CD8-positive, alpha-beta memory T cell (primary cell): ENCODE results near the gene LIF. TPM values are rescaled to one million over a fixed set of nuclear protein-coding genes. Genes with fewer than 3 reads are reported as not detected.

Experiments
- CTCF ChIA-PET: fragments of 350-600 bp; sonication (Branson Sonifier 250); formaldehyde crosslinking; loops from one replicate; lab custom pipeline; 2021; ENCODE audit warnings: antibody characterized with exemption; lab: Charles Lee
- POLR2A ChIA-PET: fragments of 350-600 bp; sonication (Branson Sonifier 250); formaldehyde crosslinking; loops from one replicate; lab custom pipeline; 2021; ENCODE audit warnings: antibody characterized with exemption; lab: Charles Lee
- DNase-seq, 5 donors: peaks; one replicate each; pipeline versions ENCODE4 v3.0.0 to v3.0.0-alpha.2; 2020 to 2022; ENCODE audit warnings: mixed read lengths in 1 of 5
- H3K27ac ChIP-seq: one replicate; pipeline ENCODE4 v1.7.0; 2013; ENCODE audit warnings: low read depth, mild to moderate bottlenecking, low read length, moderate library complexity
- H3K27me3 ChIP-seq: 2 replicates; pipeline ENCODE4 v1.7.0; 2013; ENCODE audit warnings: low read length, mild to moderate bottlenecking; ENCODE audit not compliant: insufficient read depth, poor library complexity, severe bottlenecking
- H3K36me3 ChIP-seq: 2 replicates; pipeline ENCODE4 v1.7.0; 2013; ENCODE audit warnings: mild to moderate bottlenecking, low read length, moderate library complexity; ENCODE audit not compliant: insufficient read depth
- H3K4me1 ChIP-seq: 2 replicates; pipeline ENCODE4 v1.7.0; 2013; ENCODE audit warnings: mild to moderate bottlenecking, low read length, moderate library complexity; ENCODE audit not compliant: insufficient read depth
- H3K4me3 ChIP-seq: 2 replicates; pipeline ENCODE4 v1.7.0; 2013; ENCODE audit warnings: mild to moderate bottlenecking, low read length
- H3K9me3 ChIP-seq: 2 replicates; pipeline ENCODE4 v1.7.0; 2013; ENCODE audit warnings: mild to moderate bottlenecking, low read length
- H3K27ac Mint-ChIP-seq, 8 donors: one replicate each; pipeline ENCODE4 v1.8.0; 2020 to 2021; ENCODE audit warnings: mixed read lengths in 8 of 8, mild to moderate bottlenecking in 6 of 8, inconsistent platforms in 3 of 8, moderate library complexity in 3 of 8
- H3K27me3 Mint-ChIP-seq, 2 donors: one replicate each; pipeline ENCODE4 v1.8.0; 2020 to 2021; ENCODE audit warnings: mixed read lengths in 2 of 2, mild to moderate bottlenecking in 1 of 2, moderate library complexity in 1 of 2
- H3K36me3 Mint-ChIP-seq, 3 donors: one replicate each; pipeline ENCODE4 v1.8.0; 2020 to 2021; ENCODE audit warnings: mixed read lengths in 3 of 3, inconsistent platforms in 1 of 3, mild to moderate bottlenecking in 1 of 3
- H3K4me1 Mint-ChIP-seq, 3 donors: one replicate each; pipeline ENCODE4 v1.8.0; 2020 to 2021; ENCODE audit warnings: mixed read lengths in 3 of 3, inconsistent platforms in 1 of 3, mild to moderate bottlenecking in 1 of 3
- H3K4me3 Mint-ChIP-seq, 7 donors: one replicate each; pipeline ENCODE4 v1.8.0; 2020 to 2021; ENCODE audit warnings: mixed read lengths in 7 of 7, mild to moderate bottlenecking in 6 of 7, moderate library complexity in 4 of 7, inconsistent platforms in 2 of 7
- H3K9me3 Mint-ChIP-seq, 5 donors: one replicate each; pipeline ENCODE4 v1.8.0; 2020 to 2022; ENCODE audit warnings: mixed read lengths in 5 of 5, mild to moderate bottlenecking in 3 of 5, moderate library complexity in 2 of 5, inconsistent platforms in 1 of 5
- polyA plus RNA-seq: library from polyadenylated mRNA; unstranded; fragments of 300-500 nt; fragmentation: Illumina TruSeq; gene quantifications from one replicate; pipeline ENCODE4 v1.2.3, GENCODE V29; 2021
- total RNA-seq, 2 experiments: library from RNA; stranded (reverse); gene quantifications; one replicate each; pipeline ENCODE4 v1.2.3, GENCODE V29; 2021

LIF gene
- total and polyA plus RNA-seq, 3 experiments from 2014 or later, result 87.5 to 88.6 TPM; not detected in 1

DNA sequence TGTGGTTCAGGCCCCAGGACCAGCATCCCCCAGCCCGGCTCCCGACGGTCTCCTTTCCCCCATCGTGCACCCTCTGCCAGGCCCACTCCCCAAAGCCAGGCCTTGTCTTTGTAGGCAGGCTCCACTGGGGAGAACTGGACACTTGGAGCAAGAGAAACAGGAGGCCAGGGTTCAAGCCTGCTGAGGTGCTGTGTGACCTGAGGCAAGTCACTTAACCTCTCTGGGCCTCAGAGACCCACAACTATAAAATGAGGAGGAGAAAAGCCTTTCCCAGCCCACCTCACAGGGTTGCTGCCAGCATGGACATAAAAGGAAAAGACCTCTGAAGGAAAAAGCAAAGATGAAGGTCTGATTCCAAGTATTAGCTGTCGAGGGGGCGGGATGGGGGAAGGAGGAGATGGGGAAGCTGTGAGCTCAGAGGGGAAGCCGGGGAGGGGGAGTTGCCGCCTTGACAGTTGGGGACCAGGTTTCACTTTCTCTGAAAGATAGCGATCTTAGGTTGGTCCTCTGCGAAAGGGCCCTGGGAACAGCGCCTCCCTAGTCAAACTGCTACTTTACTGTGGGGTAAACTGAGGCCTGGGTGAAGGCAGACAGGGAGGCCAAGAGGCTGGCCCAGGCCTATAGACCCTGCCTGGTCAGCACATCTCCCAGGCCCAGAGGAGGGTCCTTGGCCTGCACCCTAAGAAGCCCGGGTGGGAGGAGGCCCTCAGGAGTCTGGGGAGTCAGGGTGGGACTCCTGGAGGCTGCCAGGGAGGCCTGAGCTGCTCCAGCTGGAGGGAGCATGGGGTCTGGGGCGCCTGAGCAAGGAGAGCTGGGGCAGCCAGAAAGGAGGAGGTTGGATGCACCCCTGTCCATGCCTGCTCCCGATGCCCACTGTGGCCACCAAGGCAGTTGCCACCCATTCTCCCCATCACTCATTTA, 21.1 kb upstream of the LIF start:
- Mint-ChIP-seq H3K9me3 (no peaks in the 10 kb centered on the region), H3K4me1 (peaks cover 33 to 45% (median 35%) of the 10 kb centered on the region in 3 donors), H3K4me3 (peak overlapping the region; percentile 93 to 98 (median 95)), H3K36me3 (peaks cover 0 to 16% (median 2%) of the 10 kb centered on the region in 3 donors), H3K27ac (peak overlapping the region; percentile 97 to 100 (median 99)), H3K27me3 (no peaks in the 10 kb centered on the region)
- Histone ChIP-seq H3K27ac (peak overlapping the region; percentile 88), H3K4me3 (peak overlapping the region; percentile 75), H3K27me3 (no peaks in the 10 kb centered on the region), H3K4me1 (peaks cover 36% of the 10 kb centered on the region), H3K36me3 (no peaks in the 10 kb centered on the region), H3K9me3 (no peaks in the 10 kb centered on the region)
- ChIA-PET CTCF (interaction anchor here (1.0 to 1.9 kb wide), 6 partner anchors 18 to 159 kb away, joined by 3 to 5 read pairs (median 4); partner anchors contain the start of genes CCDC157 and SF3A1), POLR2A (interaction anchor here (1.1 kb wide), 1 partner anchor 18 kb away, joined by 3 read pairs; no protein-coding TSS in a partner anchor)
- peak; percentile 44 to 67 (median 58) for DNase-seq

- Histone ChIP-seq H3K9me3 (no peaks in the 10 kb centered on the region), H3K4me1 (peaks cover 40% of the 10 kb centered on the region), H3K27me3 (no peaks in the 10 kb centered on the region), H3K36me3 (no peaks in the 10 kb centered on the region), H3K4me3 (peak within 1 kb of the TSS; percentile 75), H3K27ac (peak within 1 kb of the TSS; percentile 88)
- Mint-ChIP-seq H3K36me3 (peaks cover 0 to 16% (median 2%) of the 10 kb centered on the region in 3 donors), H3K27me3 (no peaks in the 10 kb centered on the region), H3K27ac (peak within 1 kb of the TSS; percentile 97 to 100 (median 99)), H3K9me3 (no peaks in the 10 kb centered on the region), H3K4me1 (peaks cover 40 to 51% (median 44%) of the 10 kb centered on the region in 3 donors), H3K4me3 (peak within 1 kb of the TSS; percentile 93 to 98 (median 95))
- POLR2A ChIA-PET, result no interaction called here
- DNase-seq, result peak; percentile 56 to 83 (median 69)
- CTCF ChIA-PET, result interaction anchor here (1.3 to 4.2 kb wide), 3 partner anchors 19 to 158 kb away, joined by 3 to 82 read pairs (median 5); partner anchors contain the start of gene CASTOR1
These were observed 20.2 kb upstream of the LIF start, which contains the start of gene OSM for GRCh38 chr22:30266445-30267381. OSM (minus strand) TSS chr22:30266851; CDS start chr22:30266799, 52 bp downstream.

DNA sequence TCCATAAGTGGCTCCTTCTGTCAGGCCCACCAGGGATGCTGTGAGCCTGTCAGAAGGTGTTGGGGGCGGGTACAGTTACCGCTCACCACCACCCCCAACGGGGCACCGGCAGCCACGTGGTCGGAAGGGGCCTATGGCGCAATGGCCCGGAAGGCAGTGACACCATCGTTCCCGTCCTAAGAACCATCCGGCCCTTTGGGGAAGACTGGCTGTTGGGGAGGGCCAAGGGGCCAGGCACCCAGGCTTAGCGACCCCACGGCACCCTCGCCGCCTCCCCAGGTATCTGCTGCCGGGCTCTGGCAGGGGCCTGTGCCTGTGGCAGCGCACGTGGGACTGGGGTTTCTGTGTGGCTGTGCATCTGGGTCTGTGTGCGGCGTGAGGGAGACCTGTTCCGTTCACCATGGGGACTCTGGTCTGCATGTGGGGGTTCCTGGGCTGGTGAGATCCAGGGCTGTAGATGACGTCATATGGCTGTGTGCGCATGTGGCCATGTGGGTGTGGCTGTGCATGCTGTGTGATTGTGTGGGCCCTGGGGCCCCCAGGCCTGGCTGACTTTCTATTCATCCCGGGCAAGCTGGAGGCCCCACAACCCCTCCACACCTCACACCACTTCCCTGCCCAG, 19.4 kb upstream of the LIF start:
- peak overlapping the region; percentile 88 for H3K27ac ChIP-seq
- Mint-ChIP-seq H3K4me1 (peaks cover 40 to 51% (median 44%) of the 10 kb centered on the region in 3 donors), H3K4me3 (peak overlapping the region; percentile 93 to 98 (median 95)), H3K27ac (peak overlapping the region; percentile 97 to 100 (median 99)), H3K36me3 (peaks cover 0 to 16% (median 2%) of the 10 kb centered on the region in 3 donors), H3K9me3 (no peaks in the 10 kb centered on the region), H3K27me3 (no peaks in the 10 kb centered on the region)
- no peaks in the 10 kb centered on the region for H3K27me3 ChIP-seq
- POLR2A ChIA-PET, result no interaction called here
- CTCF ChIA-PET, result interaction anchor here (4.2 kb wide), 1 partner anchor 20 kb away, joined by 82 read pairs; the partner anchor contains the start of gene CASTOR1
- H3K4me1 ChIP-seq, result peaks cover 40% of the 10 kb centered on the region
- H3K4me3 ChIP-seq, result peak overlapping the region; percentile 75
- H3K36me3 ChIP-seq, result no peaks in the 10 kb centered on the region
- H3K9me3 ChIP-seq, result no peaks in the 10 kb centered on the region
- DNase-seq, result peak; percentile 75 to 90 (median 89)

- Mint-ChIP-seq H3K4me3 (peak overlapping the region; percentile 93 to 98 (median 95)), H3K4me1 (peaks cover 40 to 51% (median 44%) of the 10 kb centered on the region in 3 donors), H3K9me3 (no peaks in the 10 kb centered on the region), H3K27ac (peak overlapping the region; percentile 97 to 100 (median 99)), H3K27me3 (peaks cover 0 to under 1% of the 10 kb centered on the region in 2 donors), H3K36me3 (peaks cover 0 to 13% (median 0%) of the 10 kb centered on the region in 3 donors)
- POLR2A ChIA-PET, result no interaction called here
- peak overlapping the region; percentile 88 for H3K27ac ChIP-seq
- peaks cover 40% of the 10 kb centered on the region for H3K4me1 ChIP-seq
- H3K4me3 ChIP-seq, result peak overlapping the region; percentile 75
- no peak for DNase-seq
- no peaks in the 10 kb centered on the region for H3K27me3 ChIP-seq
- CTCF ChIA-PET, result interaction anchor here (2.4 to 6.2 kb wide), 3 partner anchors 15 to 121 kb away, joined by 10 to 82 read pairs (median 43); partner anchors contain the start of genes CASTOR1 and RNF215
- H3K9me3 ChIP-seq, result no peaks in the 10 kb centered on the region
- no peaks in the 10 kb centered on the region for H3K36me3 ChIP-seq
These were observed 18.7 kb upstream of the LIF start for GRCh38 chr22:30265131-30265720.

DNA sequence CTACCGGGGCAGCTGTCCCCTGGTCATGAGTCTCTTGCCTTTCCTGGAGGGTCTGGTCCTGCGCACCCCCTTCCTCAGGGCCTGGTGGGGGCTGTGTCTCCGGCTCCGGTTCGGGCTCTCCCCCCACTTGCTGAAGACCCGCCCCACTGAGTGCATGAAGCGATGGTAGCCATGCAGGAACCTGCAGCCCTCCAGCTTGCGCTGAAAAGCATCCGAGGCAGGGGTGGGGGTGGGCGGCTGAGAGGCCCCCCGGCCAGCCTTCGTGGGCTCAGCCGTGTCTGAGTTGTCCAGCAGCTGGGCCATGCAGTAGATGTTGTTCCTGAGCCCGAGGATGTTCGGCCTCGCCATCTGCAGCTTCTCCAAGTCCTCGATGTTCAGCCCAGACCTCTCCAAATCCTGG, 17.3 kb upstream of the LIF start:
- ChIA-PET POLR2A (interaction anchor here (0.5 kb wide), 1 partner anchor 26 kb away, joined by 3 read pairs; no protein-coding TSS in a partner anchor), CTCF (interaction anchor here (0.8 to 6.2 kb wide), 14 partner anchors 9 to 215 kb away, joined by 3 to 82 read pairs (median 4); partner anchors contain the start of genes CASTOR1, RNF215 and TBC1D10A)
- Mint-ChIP-seq H3K4me3 (peak overlapping the region in 2 of 7 donors; percentile 12 to 36), H3K27ac (peak overlapping the region in 1 of 8 donors; percentile 93), H3K27me3 (peaks cover 0 to 1% of the 10 kb centered on the region in 2 donors), H3K4me1 (peaks cover 40 to 51% (median 44%) of the 10 kb centered on the region in 3 donors), H3K36me3 (peaks cover 0 to 10% (median 0%) of the 10 kb centered on the region in 3 donors), H3K9me3 (no peaks in the 10 kb centered on the region)
- no peaks in the 10 kb centered on the region for H3K9me3 ChIP-seq
- H3K4me1 ChIP-seq, result peaks cover 40% of the 10 kb centered on the region
- no peak for DNase-seq
- no peaks in the 10 kb centered on the region for H3K27me3 ChIP-seq
- H3K27ac ChIP-seq, result no peak overlapping the region
- no peak overlapping the region for H3K4me3 ChIP-seq
- no peaks in the 10 kb centered on the region for H3K36me3 ChIP-seq

DNA sequence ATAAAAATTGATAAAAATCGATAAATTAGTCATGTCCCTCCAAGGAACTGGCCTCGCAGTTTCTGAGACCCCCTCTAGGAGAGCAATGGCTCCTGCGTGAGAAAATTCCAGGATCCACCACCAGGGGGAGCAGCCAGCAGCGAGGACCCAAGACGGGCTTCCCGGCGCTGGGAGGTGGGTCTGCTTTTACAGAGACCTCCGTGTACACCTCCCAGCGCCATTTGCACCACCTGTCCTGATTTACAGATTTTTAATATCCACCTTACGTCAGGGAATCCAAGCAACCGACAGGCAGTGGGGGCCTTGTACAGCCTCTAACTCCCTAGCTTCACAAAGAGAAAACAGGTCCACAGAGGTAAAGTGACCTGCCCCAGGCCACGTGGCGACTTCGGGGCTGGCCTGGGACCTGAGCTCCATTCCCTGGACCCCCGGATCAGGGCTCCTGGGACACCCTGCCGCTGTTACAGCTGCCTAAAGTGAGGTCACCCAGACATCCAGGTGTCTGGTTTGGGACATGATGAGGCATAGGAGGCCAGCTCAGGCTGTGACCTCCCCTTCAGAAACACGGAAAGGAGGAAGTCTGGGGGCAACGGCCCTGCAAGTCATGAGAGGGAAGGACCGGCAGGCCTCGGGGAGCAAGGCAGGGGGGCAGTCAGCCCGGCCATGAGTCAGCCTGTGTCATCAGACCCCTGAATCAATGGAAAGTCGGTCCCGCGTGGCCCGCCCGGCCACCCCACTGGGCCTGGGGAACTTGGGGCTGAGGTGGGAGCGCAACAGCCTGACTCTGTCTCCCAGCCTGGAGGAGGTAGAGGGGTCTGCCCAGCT, 16.6 kb upstream of the LIF start:
- peaks cover 36 to 46% (median 44%) of the 10 kb centered on the region in 3 donors for H3K4me1 Mint-ChIP-seq
- Histone ChIP-seq H3K9me3 (no peaks in the 10 kb centered on the region), H3K27me3 (no peaks in the 10 kb centered on the region), H3K4me3 (peak overlapping the region; percentile 7), H3K36me3 (no peaks in the 10 kb centered on the region), H3K4me1 (peaks cover 38% of the 10 kb centered on the region), H3K27ac (no peak overlapping the region)
- H3K9me3 Mint-ChIP-seq, result no peaks in the 10 kb centered on the region
- peak; percentile 64 to 84 (median 74) for DNase-seq
- peak overlapping the region; percentile 37 to 81 (median 63) for H3K4me3 Mint-ChIP-seq
- ChIA-PET CTCF (interaction anchor here (0.7 to 6.2 kb wide), 19 partner anchors 8 to 222 kb away, joined by 3 to 82 read pairs (median 4); partner anchors contain the start of genes CASTOR1, RNF215 and TBC1D10A), POLR2A (interaction anchor here (0.5 kb wide), 1 partner anchor 25 kb away, joined by 3 read pairs; no protein-coding TSS in a partner anchor)
- H3K27ac Mint-ChIP-seq, result peak overlapping the region in 7 of 8 donors; percentile 45 to 93 (median 82)
- peaks cover 0 to 1% of the 10 kb centered on the region in 2 donors for H3K27me3 Mint-ChIP-seq
- H3K36me3 Mint-ChIP-seq, result peaks cover 0 to 8% (median 0%) of the 10 kb centered on the region in 3 donors
